GM19238 (cell line): Measurements from ENCODE around the gene MYOM1.

Source experiments
- DNase-seq: peaks from one replicate; pipeline ENCODE4 v3.0.0; 2011; ENCODE audit warnings: low spot score; ENCODE audit not compliant: insufficient read length

MYOM1 gene

GRCh38 chr18:3119401-3120341 is 100.1 kb downstream of the MYOM1 start:
- DNase-seq = no peak

- DNase-seq = no peak
Measured at GRCh38 chr18:3118195-3119010, 101.4 kb downstream of the MYOM1 start.

GRCh38 chr18:3117493-3118192 is 102.1 kb downstream of the MYOM1 start:
- DNase-seq = no peak

GRCh38 chr18:3115447-3116030 is 104.2 kb downstream of the MYOM1 start:
- no peak for DNase-seq

GRCh38 chr18:3114451-3114850 is 105.3 kb downstream of the MYOM1 start:
- DNase-seq = no peak

- DNase-seq = no peak
Measured at GRCh38 chr18:3114026-3114425, 105.7 kb downstream of the MYOM1 start.

GRCh38 chr18:3111523-3112240 is 108.1 kb downstream of the MYOM1 start:
- DNase-seq = no peak

- DNase-seq = no peak
Measured at GRCh38 chr18:3110034-3110752, 109.6 kb downstream of the MYOM1 start.

- DNase-seq = no peak
Measured at GRCh38 chr18:3107740-3108151, 112.0 kb downstream of the MYOM1 start.

- no peak for DNase-seq
Measured at GRCh38 chr18:3104190-3105054, 115.3 kb downstream of the MYOM1 start.

GRCh38 chr18:3103576-3103975 is 116.2 kb downstream of the MYOM1 start:
- DNase-seq = no peak

GRCh38 chr18:3102983-3103382 is 116.8 kb downstream of the MYOM1 start:
- no peak for DNase-seq

- no peak for DNase-seq
Measured at GRCh38 chr18:3100498-3101132, 119.2 kb downstream of the MYOM1 start.

GRCh38 chr18:3099327-3099726 is 120.4 kb downstream of the MYOM1 start:
- DNase-seq = no peak

- no peak for DNase-seq
Measured at GRCh38 chr18:3097082-3097481, 122.7 kb downstream of the MYOM1 start.

GRCh38 chr18:3095921-3096320 is 123.8 kb downstream of the MYOM1 start:
- DNase-seq = no peak

- DNase-seq = no peak
Measured at GRCh38 chr18:3094338-3094684, 125.5 kb downstream of the MYOM1 start.

- no peak for DNase-seq
Measured at GRCh38 chr18:3093624-3094337, 126.0 kb downstream of the MYOM1 start.
